B cell (primary cell): ENCODE measurements around the gene IRF8. TPM values are rescaled to one million over a fixed set of nuclear protein-coding genes. Genes with fewer than 3 reads are reported as not detected.

ENCODE experiments used
- ATAC-seq: fragments of 200-7000 bp; cut with Tn5 transposase; one replicate; pipeline ENCODE4 v1.10.0; 2021; ENCODE audit warnings: low read depth, mild to moderate bottlenecking, moderate number of reproducible peaks, moderate library complexity
- CTCF ChIA-PET: fragments of 350-600 bp; sonication (Branson Sonifier 250); formaldehyde crosslinking; loops from one replicate; lab custom pipeline; 2021; ENCODE audit warnings: antibody characterized with exemption, inconsistent platforms; lab: Charles Lee
- POLR2A ChIA-PET: fragments of 350-600 bp; sonication (Branson Sonifier 250); formaldehyde crosslinking; loops from one replicate; lab custom pipeline; 2021; ENCODE audit warnings: antibody characterized with exemption; lab: Charles Lee
- DNase-seq: peaks from one replicate; pipeline ENCODE4 v3.0.0; 2013
- H2AFZ ChIP-seq: 2 replicates; pipeline ENCODE4 v1.6.1; 2012; ENCODE audit warnings: mild to moderate bottlenecking, low read depth, low read length; ENCODE audit not compliant: insufficient read depth, poor library complexity, severe bottlenecking
- H3K27ac ChIP-seq, 2 donors: 1 replicate in 1 of 2; 2 replicates in 1 of 2; pipeline ENCODE4 v1.5.1; 2012 to 2013; ENCODE audit warnings: low read length in 2 of 2, mild to moderate bottlenecking in 2 of 2, moderate library complexity in 1 of 2
- H3K27me3 ChIP-seq, 4 experiments: fragments of 200-600 bp in 1 of 4; sonication (generic) in 1 of 4; replicated peaks in 1 of 4; 1 replicate in 2 of 4; 2 replicates in 2 of 4; pipeline versions ENCODE4 v1.6.1 to v1.7.0; 2013 to 2016; ENCODE audit warnings: low read length in 3 of 4, mild to moderate bottlenecking in 2 of 4, mixed read lengths in 1 of 4, moderate library complexity in 1 of 4; ENCODE audit not compliant: insufficient read depth in 4 of 4, control insufficient read depth in 3 of 4; ENCODE audit errors: control extremely low read depth in 1 of 4
- H3K36me3 ChIP-seq, 2 experiments: replicated peaks in 1 of 2; 1 replicate in 1 of 2; 2 replicates in 1 of 2; pipeline versions ENCODE4 v1.6.1 to v1.7.1; 2013; ENCODE audit warnings: low read length in 1 of 2; ENCODE audit not compliant: insufficient read depth in 2 of 2, control insufficient read depth in 1 of 2; ENCODE audit errors: control extremely low read depth in 1 of 2, extremely low read depth in 1 of 2
- H3K4me1 ChIP-seq, 2 donors: fragments of 200-600 bp in 1 of 2; sonication (generic) in 1 of 2; 1 replicate in 1 of 2; 2 replicates in 1 of 2; pipeline versions ENCODE4 v1.5.1 to v1.6.1; 2013 to 2017; ENCODE audit warnings: low read length in 2 of 2; ENCODE audit not compliant: control insufficient read depth in 2 of 2, insufficient read depth in 2 of 2
- H3K4me2 ChIP-seq: replicated peaks from 2 replicates; pipeline ENCODE3; 2012; ENCODE audit warnings: mild to moderate bottlenecking, low read depth, low read length; ENCODE audit not compliant: poor library complexity, severe bottlenecking
- H3K4me3 ChIP-seq, 5 experiments: fragments of 200-600 bp in 1 of 5; sonication (generic) in 1 of 5; 1 replicate in 3 of 5; 2 replicates in 2 of 5; pipeline versions ENCODE4 v1.5.1 to v1.7.0; 2011 to 2016; ENCODE audit warnings: low read length in 4 of 5, mild to moderate bottlenecking in 4 of 5, low read depth in 2 of 5, control low read depth in 1 of 5, moderate library complexity in 1 of 5; ENCODE audit not compliant: insufficient read depth in 1 of 5; ENCODE audit errors: control extremely low read depth in 1 of 5, extremely low read depth in 1 of 5
- H3K79me2 ChIP-seq: fragments of 200-600 bp; sonication (generic); one replicate; pipeline ENCODE4 v1.6.0; 2016; ENCODE audit warnings: low read length; ENCODE audit not compliant: control insufficient read depth, insufficient read depth
- H3K9ac ChIP-seq: fragments of 200-600 bp; sonication (generic); 2 replicates; pipeline ENCODE4 v1.6.1; 2017; ENCODE audit warnings: mild to moderate bottlenecking, low read length, moderate library complexity
- H3K9me3 ChIP-seq, 3 donors: one replicate each; pipeline versions ENCODE4 v1.6.1 to v1.7.1; 2013; ENCODE audit warnings: low read length in 2 of 3; ENCODE audit not compliant: control insufficient read depth in 2 of 3, insufficient read depth in 1 of 3; ENCODE audit errors: control extremely low read depth in 1 of 3
- H4K20me1 ChIP-seq: 2 replicates; pipeline ENCODE4 v1.6.0; 2012; ENCODE audit warnings: mild to moderate bottlenecking, low read length; ENCODE audit not compliant: insufficient read depth, control insufficient read depth, poor library complexity, severe bottlenecking
- H3K27ac Mint-ChIP-seq: one replicate; pipeline ENCODE4 v1.8.0; 2021; ENCODE audit warnings: mixed read lengths
- H3K27me3 Mint-ChIP-seq: one replicate; pipeline ENCODE4 v1.8.0; 2021; ENCODE audit warnings: mixed read lengths
- H3K4me1 Mint-ChIP-seq: one replicate; pipeline ENCODE4 v1.8.0; 2021; ENCODE audit warnings: mixed read lengths
- H3K4me3 Mint-ChIP-seq: one replicate; pipeline ENCODE4 v1.8.0; 2021; ENCODE audit warnings: mixed read lengths
- H3K9me3 Mint-ChIP-seq: one replicate; pipeline ENCODE4 v1.8.0; 2022; ENCODE audit warnings: mixed read lengths; ENCODE audit not compliant: insufficient read depth
- EZH2 ChIP-seq: IDR thresholded peaks from 2 replicates; pipeline ENCODE4 v1.6.1; 2012; ENCODE audit warnings: borderline replicate concordance, low read depth, mild to moderate bottlenecking, moderate library complexity, low read length; ENCODE audit not compliant: insufficient read depth, poor library complexity, severe bottlenecking
- WGBS: methylation state at CpG from one replicate; pipeline ENCODE4 v1.1.5; 2013; ENCODE audit warnings: missing lambda C conversion rate; ENCODE audit not compliant: insufficient coverage; 5-methylcytosine and 5-hydroxymethylcytosine counted together
- intact Hi-C: fragments of 100-400 bp; cut with micrococcal nuclease; formaldehyde crosslinking; loops from one replicate; pipeline ENCODE4 v1.10.0; 2022
- polyA plus RNA-seq: library from polyadenylated mRNA; depleted of rRNA; stranded (reverse); fragments of >200 nt; gene quantifications from 2 replicates; pipeline ENCODE4 v1.2.3, GENCODE V29; 2012
- total RNA-seq, 2 donors: library from RNA; stranded (reverse); fragments of 120-200 nt in 1 of 2; gene quantifications; 1 replicate in 1 of 2; 2 replicates in 1 of 2; pipeline versions ENCODE4 v1.2.3 to v1.2.4, GENCODE V29; 2013 to 2022
- TF ChIP-seq, protein P1 (sequence below): fragments of 200-600 bp; IDR thresholded peaks from one replicate; pipeline ENCODE4 v1.8.0; 2022; ENCODE audit warnings: antibody characterized with exemption, mild to moderate bottlenecking

IRF8 gene
- total and polyA plus RNA-seq, 2 donors (not counting 1 experiment from before 2014, with no cell fraction given) = 309 to 332 TPM

DNA sequence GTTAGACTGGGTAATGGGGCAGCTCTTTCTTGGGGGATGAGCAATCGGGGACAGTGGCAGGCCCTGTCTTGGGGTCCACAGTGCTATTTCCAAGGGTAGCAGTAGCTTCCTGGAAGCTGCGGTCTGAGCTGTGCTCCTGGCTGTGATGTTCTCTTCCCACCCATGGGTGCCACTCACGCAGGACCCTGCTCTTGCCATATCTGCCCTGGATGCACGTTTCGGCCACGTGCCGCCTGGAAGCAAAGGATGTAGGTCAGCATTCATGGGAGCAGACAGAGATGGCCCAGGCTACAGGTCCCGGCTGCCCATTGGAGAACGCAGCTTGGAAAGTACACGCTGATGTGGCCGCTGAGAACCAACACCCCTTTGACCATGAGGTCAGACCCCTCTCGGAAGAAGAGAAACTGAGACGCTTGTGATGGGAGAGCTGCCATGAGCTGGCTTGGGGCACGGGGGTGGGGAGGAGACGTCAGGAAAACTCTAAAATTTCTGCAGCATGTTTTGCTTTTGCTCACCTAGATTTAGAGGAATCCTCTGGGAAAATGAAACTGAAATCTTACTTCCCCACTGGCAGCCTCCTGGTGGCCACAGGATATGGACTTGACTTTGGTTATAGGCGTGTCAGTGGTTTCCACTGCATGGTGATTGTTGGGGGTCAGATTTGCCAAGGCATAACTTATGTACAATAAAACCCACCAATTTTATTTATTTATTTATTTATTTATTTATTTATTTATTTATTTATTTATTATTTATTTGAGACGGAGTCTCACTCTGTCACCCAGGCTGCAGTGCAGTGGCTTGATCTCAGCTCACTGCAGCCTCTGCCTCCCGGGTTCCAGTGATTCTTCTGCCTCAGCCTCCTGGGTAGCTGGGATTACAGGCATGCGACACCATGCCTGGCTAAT, 36.2 kb upstream of the IRF8 start:
- no peak overlapping the region for H3K4me3 ChIP-seq
- 95% methylated on average over 18 of the region's 19 CpGs for WGBS
- TF ChIP-seq EZH2 = no peak
- TF ChIP-seq, protein P1, sequence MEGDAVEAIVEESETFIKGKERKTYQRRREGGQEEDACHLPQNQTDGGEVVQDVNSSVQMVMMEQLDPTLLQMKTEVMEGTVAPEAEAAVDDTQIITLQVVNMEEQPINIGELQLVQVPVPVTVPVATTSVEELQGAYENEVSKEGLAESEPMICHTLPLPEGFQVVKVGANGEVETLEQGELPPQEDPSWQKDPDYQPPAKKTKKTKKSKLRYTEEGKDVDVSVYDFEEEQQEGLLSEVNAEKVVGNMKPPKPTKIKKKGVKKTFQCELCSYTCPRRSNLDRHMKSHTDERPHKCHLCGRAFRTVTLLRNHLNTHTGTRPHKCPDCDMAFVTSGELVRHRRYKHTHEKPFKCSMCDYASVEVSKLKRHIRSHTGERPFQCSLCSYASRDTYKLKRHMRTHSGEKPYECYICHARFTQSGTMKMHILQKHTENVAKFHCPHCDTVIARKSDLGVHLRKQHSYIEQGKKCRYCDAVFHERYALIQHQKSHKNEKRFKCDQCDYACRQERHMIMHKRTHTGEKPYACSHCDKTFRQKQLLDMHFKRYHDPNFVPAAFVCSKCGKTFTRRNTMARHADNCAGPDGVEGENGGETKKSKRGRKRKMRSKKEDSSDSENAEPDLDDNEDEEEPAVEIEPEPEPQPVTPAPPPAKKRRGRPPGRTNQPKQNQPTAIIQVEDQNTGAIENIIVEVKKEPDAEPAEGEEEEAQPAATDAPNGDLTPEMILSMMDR = no peak
- no peak overlapping the region for H3K27ac ChIP-seq
- peaks cover 47% of the 10 kb centered on the region for H3K4me1 Mint-ChIP-seq
- no peaks in the 10 kb centered on the region for H3K27me3 ChIP-seq
- H3K4me1 ChIP-seq = peaks cover 25 to 35% of the 10 kb centered on the region in 2 donors
- DNase-seq (no peak), ATAC-seq (no peak)
- peak overlapping the region; percentile 28 for H3K27ac Mint-ChIP-seq
- H3K4me2 ChIP-seq = no peak overlapping the region
- H3K4me3 Mint-ChIP-seq = no peak overlapping the region
- intact Hi-C loops = no loop called here
- no peak overlapping the region for H3K9ac ChIP-seq
- no peaks in the 10 kb centered on the region for H3K79me2 ChIP-seq
- H3K27me3 Mint-ChIP-seq = no peaks in the 10 kb centered on the region
- no peak overlapping the region for H2AFZ ChIP-seq
- POLR2A ChIA-PET = interaction anchor here (0.6 kb wide), 1 partner anchor 99 kb away, joined by 6 read pairs; no protein-coding TSS in a partner anchor
- H3K9me3 Mint-ChIP-seq = peaks cover 2% of the 10 kb centered on the region
- H3K9me3 ChIP-seq = peaks cover 0 to 1% (median 0%) of the 10 kb centered on the region in 3 donors
- CTCF ChIA-PET = interaction anchor here (1.2 kb wide), 1 partner anchor 9 kb away, joined by 3 read pairs; no protein-coding TSS in a partner anchor
- no peaks in the 10 kb centered on the region for H4K20me1 ChIP-seq
- H3K36me3 ChIP-seq = no peaks in the 10 kb centered on the region

DNA sequence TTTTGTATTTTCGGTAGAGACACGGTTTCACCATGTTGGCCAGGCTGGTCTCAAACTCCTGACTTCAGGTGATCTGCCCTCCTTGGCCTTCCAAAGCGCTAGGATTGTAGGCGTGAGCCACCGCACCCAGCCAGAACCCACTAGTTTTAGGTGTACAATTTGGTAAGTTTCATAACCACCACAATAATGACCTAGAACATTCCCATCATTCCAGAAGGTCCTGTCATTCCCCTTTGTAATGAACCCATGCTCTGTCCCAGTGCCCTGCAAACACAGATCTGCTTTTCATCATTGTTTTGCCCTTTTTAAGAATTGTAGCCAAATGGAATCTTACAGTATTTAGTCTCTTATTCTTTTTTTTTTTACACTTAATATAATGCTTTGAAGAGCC, 35.6 kb upstream of the IRF8 start:
- no peak for DNase-seq
- no peak overlapping the region for H3K4me2 ChIP-seq
- peaks cover 0 to 8% (median 0%) of the 10 kb centered on the region in 3 donors for H3K9me3 ChIP-seq
- H3K27ac ChIP-seq = no peak overlapping the region
- intact Hi-C loops = no loop called here
- no peaks in the 10 kb centered on the region for H4K20me1 ChIP-seq
- H2AFZ ChIP-seq = no peak overlapping the region
- no peak overlapping the region for H3K4me3 ChIP-seq
- no peaks in the 10 kb centered on the region for H3K36me3 ChIP-seq
- Mint-ChIP-seq H3K4me1 (peaks cover 50% of the 10 kb centered on the region), H3K9me3 (peaks cover 2% of the 10 kb centered on the region), H3K27me3 (no peaks in the 10 kb centered on the region), H3K4me3 (no peak overlapping the region), H3K27ac (no peak overlapping the region)
- ATAC-seq = no peak
- WGBS = 98% methylated on average over 5 of the region's 5 CpGs
- CTCF ChIA-PET = no interaction called here
- no peaks in the 10 kb centered on the region for H3K27me3 ChIP-seq
- H3K9ac ChIP-seq = no peak overlapping the region
- no peaks in the 10 kb centered on the region for H3K79me2 ChIP-seq
- H3K4me1 ChIP-seq = peaks cover 32 to 41% of the 10 kb centered on the region in 2 donors
- POLR2A ChIA-PET = no interaction called here
- TF ChIP-seq EZH2 = no peak
- TF ChIP-seq, protein P1 = no peak
